GM21390 (cell line): ENCODE results near the gene DHRS4.
"Not testable (repeated sequence)": the region's sequence is repeated elsewhere in the genome, so short reads cannot be mapped to it uniquely, and the experiment has no call there.

ENCODE experiments used
- ATAC-seq: cut with Tn5 transposase; IDR thresholded peaks from one replicate; pipeline ENCODE4 v1.9.1; 2021; ENCODE audit not compliant: unreplicated experiment

The DHRS4 gene

DNA sequence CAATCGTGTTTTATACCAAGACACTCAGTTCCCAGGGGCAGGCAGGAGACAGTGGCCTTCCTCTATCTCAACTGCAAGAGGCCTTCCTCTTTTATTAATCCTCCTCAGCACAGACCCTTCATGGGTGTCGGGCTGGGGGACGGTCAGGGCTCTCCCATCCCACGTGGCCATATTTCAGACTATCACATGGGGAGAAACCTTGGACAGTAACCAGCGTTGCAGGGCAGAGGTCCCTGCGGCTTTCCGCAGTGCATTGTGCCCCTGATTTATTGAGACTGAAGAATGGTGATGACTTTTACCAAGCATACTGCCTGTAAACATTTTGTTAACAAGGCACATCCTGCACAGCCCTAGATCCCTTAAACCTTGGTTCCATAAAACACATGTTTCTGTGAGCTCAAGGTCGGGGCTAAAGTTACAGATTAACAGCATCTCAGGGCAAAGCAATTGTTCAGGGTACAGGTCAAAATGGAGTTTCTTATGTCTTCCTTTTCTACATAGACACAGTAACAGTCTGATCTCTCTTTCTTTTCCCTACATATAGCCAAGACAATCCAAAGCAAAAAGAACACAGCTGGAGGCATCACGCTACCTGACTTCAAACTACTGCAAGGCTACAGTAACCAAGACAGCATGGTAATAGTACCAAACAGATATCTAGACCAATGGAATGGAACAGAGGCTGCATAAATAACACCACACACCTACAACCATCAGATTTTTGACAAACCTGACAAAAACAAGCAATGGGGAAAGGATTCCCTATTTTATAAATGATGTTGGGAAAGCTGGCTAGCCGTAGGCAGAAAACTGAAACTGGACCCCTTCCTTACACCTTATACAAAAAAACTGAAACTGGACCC lies 28.6 kb downstream of the DHRS4 start:
- not testable (repeated sequence) for ATAC-seq

DNA sequence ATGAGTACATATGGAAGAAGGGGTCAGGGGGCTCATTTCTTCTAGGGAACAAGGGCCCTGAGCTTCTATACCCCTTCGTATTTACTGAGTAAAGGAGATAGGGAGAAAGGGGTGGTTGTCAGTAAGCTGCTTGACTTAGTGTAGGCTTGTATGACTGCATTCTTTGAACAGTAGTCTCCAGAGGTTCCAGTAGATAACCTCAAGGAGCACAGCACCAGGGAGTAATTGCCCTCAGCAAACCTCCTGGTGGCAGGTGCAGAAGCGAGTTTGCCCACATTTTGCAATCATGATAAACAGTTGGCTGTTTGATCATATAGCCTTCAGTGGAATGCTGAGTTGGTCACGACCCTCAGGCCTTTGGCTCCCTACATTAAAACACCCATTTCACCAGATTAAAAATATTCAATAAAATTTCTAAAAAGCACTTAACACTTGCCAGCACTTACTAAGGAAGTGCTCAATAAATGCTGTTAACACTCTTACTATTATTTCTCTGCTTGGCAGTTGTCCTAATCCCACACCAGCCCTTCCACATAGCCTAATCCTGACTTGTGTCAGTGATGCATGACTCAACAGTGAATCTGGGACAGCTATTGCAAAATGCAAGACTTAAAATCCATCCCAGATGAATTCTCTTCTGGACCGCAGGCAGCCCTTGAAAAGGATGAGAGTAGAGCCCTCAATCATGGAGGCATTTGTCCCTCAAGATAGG lies 31.5 kb downstream of the DHRS4 start:
- no peak for ATAC-seq

DNA sequence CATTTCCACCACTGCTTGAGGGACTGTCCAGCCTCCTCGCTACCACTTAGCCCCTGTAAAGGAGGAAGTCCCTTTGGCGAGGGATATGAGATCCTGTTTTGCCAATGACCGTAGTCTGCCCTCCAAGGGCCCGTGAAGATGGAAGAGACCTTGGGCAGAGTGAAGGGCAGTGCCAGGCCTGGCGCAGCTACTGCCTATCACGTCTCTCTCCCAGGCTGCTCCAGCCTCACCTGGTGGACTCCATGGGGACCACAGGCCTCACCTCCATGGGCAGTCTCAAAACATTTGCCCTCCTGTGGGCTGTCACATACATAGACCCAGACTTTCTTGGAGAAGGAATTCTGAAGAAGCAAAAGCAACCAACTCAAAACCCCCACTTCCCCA lies 34.6 kb downstream of the DHRS4 start:
- ATAC-seq = peak; percentile 2

DNA sequence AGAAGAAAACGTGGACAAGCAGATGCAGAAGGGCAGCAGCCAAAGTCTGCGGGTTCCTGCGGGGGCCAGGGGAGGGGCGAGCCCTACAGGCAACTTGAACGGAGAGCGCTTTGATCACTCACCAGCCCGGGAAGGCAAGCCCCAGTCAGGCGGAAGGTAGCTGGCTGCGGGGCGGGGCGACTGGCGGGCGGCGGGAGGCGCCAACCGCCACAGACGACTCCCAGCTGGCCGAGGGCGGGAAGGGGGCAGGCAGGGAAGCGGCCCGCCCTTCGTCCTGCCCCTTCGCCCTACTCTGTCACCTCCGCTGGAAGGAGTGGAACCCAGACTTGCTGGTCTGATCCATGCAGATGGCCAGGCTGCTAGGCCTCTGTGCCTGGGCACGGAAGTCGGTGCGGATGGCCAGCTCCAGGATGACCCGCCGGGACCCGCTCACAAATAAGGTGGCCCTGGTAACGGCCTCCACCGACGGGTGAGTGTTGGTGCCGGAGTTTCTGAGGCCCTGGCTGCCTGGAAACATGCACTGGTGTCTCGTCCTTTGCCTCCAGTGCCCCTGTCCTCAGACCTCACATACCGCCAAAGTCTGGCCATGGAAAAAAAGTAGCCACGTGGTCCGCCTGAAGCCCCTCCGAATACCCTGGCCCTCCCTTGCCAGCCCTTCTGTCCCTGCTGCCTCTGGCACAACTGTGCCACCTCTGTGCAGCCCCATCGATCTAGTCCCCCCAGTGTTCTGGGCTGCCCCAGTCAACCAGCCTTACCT lies 35.2 kb downstream of the DHRS4 start, which contains the start of gene DHRS4L2:
Gene DHRS4L2, plus strand, starts transcription at position 323 of the 757 bp plus-strand sequence. Its CDS starts 19 bp downstream, at position 342.
- peak; percentile 91 for ATAC-seq

DNA sequence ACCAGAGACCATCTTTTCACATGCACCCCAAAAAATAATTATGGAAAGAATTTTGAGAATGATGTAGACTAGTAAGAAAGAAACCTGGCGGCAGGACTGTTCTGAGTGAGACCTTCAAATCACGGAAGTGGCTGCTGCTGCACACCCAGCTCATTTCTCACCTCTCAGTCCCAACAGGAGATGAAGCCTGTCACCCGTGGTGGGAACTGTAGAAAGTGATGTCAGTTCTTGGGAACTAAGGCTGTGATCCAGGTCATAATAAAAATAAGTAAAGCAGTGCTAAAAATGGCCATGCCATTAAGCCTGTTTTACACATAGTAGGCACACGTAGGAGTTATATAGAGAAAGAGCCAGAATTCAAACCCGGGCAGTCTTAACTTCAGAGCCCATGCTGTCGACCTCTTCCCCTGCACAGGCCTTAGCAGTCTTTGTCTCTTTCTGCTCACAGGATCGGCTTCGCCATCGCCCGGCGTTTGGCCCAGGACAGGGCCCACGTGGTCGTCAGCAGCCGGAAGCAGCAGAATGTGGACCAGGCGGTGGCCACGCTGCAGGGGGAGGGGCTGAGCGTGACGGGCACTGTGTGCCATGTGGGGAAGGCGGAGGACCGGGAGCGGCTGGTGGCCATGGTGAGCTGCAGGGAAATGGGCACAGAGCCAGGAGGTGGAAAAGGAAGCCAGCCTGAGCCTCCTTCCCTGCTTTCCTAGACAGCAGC lies 36.3 kb downstream of the DHRS4 start:
- peak; percentile 33 for ATAC-seq

DNA sequence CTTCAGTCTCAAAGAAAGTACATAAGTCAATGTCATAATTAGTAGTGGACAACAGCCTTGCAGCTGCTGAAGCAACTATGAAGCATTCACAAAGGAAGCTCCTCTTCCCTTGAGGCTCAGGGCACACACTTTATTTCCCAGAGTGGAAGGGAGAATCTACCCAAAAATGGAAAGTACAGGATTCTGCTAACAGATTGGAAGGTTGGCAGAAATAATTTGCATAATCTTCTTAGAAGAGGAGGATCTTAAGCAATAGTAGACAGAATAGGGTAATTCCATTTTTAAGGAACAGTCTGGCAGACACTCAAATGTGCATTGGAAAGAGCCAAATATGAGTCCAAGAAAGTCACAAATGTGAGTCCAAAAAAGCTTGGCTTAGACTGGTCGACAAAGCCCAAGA lies 37.4 kb downstream of the DHRS4 start:
- not testable (repeated sequence) for ATAC-seq

DNA sequence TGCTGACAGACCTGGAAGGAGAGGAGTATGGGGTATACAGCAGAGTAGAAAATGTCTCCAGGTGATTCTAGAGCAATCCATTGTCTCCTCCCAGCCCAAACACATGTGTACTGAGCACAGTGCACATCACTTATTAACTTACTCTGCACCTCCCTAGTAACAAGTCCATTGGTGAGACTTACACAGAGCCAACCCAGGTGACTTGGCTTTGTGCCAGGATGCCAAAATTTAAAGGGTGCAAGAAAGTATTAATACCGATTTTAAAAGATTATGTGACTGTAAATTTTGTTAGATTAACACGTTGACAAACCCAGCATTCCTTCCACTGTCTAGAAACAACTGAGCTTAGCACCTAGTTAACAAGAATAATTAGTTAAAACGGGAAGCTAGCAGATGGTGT lies 39.5 kb downstream of the DHRS4 start:
- ATAC-seq = not testable (repeated sequence)

DNA sequence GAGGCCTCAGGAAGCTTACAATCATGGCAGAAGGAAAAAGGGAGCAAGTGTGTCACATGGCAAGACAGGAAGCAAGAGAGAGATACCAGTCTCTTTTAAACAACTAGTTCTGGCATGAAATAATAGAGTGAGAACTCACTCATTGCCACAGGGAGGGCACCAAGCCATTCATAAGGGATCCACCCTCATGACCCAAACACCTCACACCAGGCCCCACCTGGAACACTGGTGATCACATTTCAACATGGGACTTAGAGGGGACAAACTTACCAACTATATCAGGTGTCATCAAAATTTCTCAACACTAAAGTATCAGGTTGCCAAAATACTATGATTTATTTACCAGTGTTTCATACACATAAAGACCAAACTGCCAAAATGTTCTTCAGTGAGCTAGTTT lies 42.4 kb downstream of the DHRS4 start:
- not testable (repeated sequence) for ATAC-seq

DNA sequence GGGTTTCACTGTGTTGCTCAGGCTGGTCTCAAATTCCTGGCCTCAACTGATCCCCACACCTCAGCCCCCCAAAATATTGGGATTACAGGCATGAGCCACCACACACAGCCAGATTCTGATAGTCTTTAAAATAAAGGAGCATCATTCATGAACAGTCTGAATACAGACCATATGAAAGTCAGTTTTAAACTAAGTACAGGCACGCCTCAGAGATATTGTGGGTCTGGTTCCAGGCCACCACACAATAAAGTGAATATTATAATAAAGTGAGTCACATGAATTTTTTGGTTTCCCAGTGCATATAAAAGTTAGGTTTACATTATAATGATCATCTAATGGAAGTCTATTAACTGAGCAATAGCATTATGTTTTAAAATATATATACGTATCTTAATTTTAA lies 43.3 kb downstream of the DHRS4 start:
- ATAC-seq = not testable (repeated sequence)

DNA sequence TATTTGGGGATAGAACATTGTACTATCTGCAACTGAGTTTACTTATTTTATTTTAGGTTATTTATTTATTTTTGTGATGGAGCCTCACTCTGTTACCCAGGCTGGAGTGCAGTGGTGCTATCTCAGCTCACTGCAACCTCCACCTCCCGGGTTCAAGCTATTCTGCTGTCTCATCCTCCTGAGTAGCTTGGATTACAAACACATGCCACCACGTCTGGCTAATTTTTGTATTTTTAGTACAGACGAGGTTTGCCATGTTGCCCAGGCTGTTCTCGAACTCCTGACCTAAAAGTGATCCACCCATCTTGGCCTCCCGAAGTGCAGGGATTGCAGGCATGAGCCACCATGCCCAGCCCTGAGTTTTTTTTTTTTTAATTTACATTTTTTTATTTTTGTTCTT lies 46.1 kb downstream of the DHRS4 start:
- not testable (repeated sequence) for ATAC-seq

DNA sequence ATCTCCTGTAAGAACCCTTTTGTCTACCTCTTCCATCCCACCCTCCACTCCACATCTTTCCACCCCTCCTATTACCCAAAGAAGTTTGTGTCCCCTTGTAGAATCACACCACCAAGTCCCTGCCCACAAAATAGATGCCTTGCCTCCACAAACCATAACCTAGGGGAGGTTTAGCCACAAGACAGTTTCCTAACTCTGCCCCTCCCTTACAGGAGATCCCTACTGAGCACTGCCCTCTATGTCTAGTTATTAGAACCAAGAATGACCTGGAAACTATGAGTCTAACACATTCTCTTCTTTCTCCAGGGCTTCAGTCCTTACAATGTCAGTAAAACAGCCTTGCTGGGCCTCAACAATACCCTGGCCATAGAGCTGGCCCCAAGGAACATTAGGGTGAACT lies 47.5 kb downstream of the DHRS4 start:
- not testable (repeated sequence) for ATAC-seq

DNA sequence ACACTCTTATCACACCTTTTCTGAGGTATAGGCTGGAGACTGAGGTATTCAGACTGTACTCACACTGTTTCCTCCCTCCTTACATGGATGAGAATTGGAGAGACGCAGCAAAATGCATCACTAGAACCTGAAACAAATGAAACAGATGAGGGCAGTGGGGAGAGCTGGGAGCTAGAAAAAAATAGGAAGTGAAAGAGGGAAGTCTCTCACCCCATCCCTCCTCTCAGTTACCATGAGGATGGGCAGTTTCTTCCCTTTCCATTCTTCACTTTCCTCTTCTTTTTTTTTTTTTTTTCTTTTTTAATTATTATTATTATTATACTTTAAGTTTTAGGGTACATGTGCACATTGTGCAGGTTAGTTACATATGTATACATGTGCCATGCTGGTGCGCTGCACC lies 48.1 kb downstream of the DHRS4 start:
- not testable (repeated sequence) for ATAC-seq

DNA sequence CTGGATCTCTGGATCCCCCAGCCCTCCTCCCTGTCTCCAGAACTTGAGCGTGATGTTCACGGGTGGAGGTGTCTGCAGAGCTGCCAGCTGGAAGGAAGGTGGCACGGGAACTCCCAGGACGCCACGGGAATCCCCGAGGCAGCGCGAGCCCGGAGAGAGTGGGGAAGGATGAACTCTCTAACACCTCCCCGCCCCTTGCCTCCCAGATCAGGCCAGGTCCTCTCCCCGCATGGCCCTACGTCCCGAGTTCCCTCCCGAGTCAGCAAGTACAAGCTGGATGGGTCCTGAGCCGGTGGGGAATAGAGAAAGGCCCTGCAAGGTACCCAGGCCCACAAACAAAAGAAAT lies 52.9 kb downstream of the DHRS4 start:
- ATAC-seq = peak; percentile 23

DNA sequence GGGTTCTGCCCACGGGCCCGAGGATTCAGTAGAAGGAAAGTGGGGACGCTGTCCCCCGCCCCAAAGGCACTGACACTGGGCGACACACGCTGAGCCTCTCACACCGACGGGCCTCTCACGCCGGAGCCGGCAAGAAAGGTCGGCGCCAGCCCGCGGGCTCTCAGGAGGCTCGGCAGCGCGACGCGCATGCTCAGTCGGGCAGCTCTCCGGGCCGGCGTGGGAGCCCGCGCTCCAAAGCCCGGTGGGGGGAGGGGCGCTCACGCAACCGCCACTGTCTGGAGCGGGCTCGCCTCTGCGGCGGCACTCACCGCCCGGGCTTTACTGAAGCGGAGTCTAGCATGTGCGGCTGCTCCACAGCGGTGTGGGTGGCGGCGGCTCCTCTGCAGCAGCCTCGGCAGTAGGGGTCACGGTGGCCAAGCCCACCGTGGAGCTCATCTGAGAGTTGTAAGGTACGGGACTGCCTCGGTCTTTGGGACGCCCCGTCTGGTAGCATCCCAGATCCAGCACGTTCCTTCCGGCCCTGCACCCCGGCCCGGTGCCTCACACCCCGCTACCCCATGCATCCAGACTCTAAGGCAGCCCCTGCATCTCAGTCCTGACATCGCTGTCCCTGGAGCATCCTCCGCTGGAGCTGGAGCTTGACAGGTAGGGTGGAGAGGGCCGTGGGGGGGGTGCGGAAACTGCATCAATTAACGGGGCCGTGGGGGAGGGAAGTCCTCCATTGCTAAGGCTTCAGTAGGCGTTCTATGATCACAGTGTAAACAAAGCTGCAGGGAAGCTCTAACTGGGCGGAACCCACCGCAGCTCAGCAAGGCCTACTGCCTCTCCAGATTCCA lies 53.5 kb downstream of the DHRS4 start:
- peak; percentile 89 for ATAC-seq

DNA sequence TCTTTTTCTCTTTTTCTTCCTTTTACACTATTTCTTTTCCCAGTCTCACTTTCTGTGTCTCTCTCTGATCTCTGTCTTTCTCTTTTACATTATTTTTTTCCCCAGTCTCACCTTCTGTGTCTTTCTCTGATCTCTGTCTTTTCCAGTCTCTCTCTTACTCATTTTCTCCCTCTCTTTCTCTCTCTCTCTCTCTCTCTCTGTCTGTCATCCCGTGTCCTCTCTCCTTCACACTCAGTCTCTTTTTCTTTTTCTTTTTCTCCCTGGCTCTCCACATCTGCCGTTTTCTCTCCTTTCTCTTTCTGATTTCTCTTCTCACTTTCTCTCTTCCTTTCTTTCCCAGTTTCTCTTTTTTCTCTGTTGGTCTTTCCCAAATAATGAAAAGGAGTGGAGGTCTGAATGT lies 57.5 kb downstream of the DHRS4 start:
- ATAC-seq = no peak

DNA sequence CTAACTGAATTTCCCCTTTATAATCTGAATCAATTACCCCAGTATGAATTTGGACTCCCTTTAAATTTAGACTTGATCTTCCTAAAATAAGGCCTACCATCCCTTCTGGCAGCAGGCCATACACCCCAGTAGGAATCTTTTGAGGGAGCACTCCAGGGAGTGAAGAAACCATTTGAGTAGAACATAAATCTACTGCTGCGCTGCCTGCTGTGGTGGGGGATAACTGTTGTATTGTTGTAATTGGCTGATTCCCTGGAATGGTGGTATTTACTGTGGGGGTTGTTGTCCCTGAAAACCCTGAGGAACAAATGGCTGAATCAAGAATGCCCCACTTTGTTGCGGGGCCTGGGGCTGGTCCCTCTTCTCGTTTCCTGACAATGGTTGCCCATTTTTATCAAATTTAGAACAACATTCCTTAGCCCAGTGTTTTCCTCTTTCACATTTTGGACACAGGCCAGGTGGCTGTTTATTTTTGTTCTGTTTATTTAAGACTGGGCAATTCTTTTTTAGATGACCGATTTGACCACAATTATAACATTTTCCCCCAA lies 59.2 kb downstream of the DHRS4 start:
- not testable (repeated sequence) for ATAC-seq

DNA sequence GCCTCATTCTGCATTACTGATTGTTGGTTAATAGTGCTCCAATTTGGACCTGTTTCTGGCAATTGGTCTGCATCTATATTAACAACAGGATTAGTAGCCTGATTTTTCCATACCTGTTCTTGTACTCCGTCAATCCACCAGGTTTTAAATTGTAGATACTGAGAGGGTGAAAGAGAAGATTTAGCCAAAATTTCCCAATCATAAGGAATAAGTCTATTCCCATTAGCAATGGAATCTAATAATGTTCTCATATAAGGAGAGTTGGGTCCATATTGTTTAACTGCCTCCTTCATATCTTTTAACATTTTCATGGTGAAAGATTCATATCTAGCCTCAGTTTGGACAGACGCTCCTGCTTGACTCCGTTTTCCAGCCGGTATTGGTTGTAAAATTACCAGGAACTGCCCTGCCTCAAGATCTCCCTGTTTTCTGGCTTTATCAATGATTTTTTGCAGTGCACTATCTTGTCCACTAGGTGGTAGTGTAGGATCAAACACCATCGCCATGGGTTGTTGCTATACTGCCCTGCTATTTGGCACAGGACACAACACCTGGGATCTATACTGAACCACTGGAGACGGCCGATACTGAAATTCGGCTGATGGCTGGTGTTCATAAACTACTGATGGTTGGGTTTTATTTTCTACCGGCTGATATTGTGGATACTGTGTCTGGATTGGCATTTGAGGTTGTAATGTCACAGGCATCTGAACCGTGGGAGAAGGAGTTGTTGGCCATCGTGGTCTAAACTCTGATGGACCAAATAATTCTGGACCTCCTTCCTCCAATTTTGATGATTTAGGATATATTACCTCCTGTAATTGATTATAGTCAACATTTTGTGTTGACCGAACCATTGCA lies 60.3 kb downstream of the DHRS4 start:
- no peak for ATAC-seq

DNA sequence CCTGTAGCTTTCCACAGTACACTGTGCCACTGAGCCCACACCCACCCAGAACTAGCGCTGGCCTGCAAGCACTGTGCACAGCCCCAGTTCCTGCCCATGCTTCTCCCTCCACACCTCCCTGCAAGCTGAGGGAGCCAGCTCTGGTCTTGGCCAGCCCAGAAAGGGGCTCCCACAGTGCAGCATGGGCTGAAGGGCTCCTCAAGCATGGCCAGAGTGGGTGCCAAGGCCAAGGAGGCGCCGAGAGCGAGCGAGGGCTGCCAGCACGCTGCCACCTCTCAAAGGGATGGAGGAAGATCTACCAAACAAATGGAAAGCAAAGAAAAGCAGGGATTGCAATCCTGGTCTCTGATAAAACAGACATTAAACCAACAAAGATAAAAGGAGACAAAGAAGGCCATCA lies 62.2 kb downstream of the DHRS4 start:
- not testable (repeated sequence) for ATAC-seq
